ENCODE results near the gene MTRF1. TPM values are rescaled to one million over a fixed set of nuclear protein-coding genes. Genes with fewer than 3 reads are reported as not detected.
A peak's percentile ranks its signal among the peaks of the same experiment; 100 is the strongest.

The MTRF1 gene
- total RNA-seq, 1 donor from 2014 or later: 12.9 TPM

DNA sequence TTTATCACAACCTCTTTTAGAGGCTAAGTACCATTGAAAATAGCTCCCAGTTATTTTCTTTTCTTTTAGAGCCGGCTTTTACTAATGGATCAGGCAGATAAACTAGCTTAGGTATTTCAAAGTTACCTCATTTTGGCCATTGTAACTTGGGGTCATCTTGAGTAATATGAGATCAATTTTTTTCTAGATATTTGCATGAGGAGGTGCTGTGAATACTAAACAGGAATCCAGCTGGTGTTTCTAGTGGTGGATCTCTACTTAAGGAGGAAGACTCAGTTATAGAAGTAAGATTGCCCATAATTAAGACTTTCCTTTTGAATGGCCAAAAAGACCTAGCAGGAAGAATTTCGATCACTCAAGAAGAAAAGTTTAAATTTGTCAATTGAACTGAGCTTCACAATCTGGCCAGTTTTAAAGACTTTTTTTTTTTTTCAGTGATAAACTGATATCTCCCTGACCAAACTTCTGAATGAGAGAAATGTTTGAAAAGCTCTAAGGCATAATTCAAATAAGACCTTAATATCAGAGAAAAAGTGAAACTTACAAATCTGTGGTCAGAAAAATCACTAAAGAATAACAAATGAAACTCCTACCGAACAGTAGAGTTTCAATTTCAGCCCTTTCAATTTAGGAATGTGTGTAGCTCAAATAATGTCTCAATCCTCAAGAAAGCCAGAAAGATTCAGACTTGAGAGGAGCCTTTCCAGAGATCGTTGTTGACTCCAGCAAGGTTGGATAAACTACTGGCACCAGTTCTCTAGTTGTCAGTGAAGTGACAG is 36.1 kb upstream of the MTRF1 start:
- Mint-ChIP-seq H3K9me3 (ENCODE audit: unreplicated experiment) (no peaks in the 10 kb centered on the region), H3K4me1 (ENCODE audit: unreplicated experiment) (peaks cover 2% of the 10 kb centered on the region), H3K4me3 (ENCODE audit: unreplicated experiment) (no peak overlapping the region), H3K27ac (ENCODE audit: unreplicated experiment) (no peak overlapping the region), H3K27me3 (ENCODE audit: unreplicated experiment) (peaks cover 47% of the 10 kb centered on the region), H3K36me3 (ENCODE audit: unreplicated experiment) (peaks cover 4% of the 10 kb centered on the region)
- TF ChIP-seq, protein P1, sequence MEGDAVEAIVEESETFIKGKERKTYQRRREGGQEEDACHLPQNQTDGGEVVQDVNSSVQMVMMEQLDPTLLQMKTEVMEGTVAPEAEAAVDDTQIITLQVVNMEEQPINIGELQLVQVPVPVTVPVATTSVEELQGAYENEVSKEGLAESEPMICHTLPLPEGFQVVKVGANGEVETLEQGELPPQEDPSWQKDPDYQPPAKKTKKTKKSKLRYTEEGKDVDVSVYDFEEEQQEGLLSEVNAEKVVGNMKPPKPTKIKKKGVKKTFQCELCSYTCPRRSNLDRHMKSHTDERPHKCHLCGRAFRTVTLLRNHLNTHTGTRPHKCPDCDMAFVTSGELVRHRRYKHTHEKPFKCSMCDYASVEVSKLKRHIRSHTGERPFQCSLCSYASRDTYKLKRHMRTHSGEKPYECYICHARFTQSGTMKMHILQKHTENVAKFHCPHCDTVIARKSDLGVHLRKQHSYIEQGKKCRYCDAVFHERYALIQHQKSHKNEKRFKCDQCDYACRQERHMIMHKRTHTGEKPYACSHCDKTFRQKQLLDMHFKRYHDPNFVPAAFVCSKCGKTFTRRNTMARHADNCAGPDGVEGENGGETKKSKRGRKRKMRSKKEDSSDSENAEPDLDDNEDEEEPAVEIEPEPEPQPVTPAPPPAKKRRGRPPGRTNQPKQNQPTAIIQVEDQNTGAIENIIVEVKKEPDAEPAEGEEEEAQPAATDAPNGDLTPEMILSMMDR (IDR thresholded peaks at IDR 0.05): no peak
- no peak for DNase-seq (ENCODE audit: extremely low spot score, unreplicated experiment)

DNA sequence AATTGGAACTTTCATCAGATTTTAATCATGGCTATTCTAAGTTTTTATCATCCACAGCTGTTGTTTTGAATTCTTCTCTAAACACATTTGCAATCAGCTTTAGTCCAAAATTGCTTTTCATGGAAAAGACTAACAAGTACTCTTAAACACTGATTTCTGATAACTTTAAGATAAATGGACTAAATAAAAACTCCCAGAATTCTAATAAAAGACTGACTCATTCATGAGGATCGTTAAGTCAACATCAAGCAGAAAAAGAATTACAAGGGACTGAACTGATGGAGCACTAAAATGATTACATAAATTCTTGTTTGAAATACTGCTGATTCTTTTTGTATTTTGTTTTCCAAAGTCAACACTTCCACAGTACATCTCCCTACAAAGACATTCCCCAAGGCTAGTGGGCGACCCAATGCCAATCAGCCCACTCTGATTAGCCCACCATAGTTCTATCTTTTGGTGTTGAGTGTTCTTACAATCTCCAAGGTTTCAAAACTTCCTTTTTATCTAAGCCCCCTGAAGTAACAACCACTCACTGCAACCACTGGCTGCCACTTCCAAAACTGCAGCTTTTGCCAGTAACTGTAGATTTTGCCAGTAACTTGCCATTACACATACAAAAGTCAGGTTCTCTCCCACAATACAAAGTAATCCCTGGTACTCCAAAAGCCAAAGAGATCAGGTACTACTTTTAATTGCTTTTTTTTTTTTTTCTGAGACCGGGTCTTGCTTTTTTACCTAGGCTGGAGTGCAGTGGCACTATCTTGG is 33.7 kb upstream of the MTRF1 start:
- Mint-ChIP-seq H3K4me3 (ENCODE audit: unreplicated experiment) (no peak overlapping the region), H3K27ac (ENCODE audit: unreplicated experiment) (no peak overlapping the region), H3K9me3 (ENCODE audit: unreplicated experiment) (no peaks in the 10 kb centered on the region), H3K36me3 (ENCODE audit: unreplicated experiment) (peaks cover 2% of the 10 kb centered on the region), H3K27me3 (ENCODE audit: unreplicated experiment) (peaks cover 37% of the 10 kb centered on the region), H3K4me1 (ENCODE audit: unreplicated experiment) (peaks cover 2% of the 10 kb centered on the region)
- TF ChIP-seq, protein P1 (IDR thresholded peaks at IDR 0.05): no peak
- DNase-seq (ENCODE audit: extremely low spot score, unreplicated experiment): peak; percentile 27

DNA sequence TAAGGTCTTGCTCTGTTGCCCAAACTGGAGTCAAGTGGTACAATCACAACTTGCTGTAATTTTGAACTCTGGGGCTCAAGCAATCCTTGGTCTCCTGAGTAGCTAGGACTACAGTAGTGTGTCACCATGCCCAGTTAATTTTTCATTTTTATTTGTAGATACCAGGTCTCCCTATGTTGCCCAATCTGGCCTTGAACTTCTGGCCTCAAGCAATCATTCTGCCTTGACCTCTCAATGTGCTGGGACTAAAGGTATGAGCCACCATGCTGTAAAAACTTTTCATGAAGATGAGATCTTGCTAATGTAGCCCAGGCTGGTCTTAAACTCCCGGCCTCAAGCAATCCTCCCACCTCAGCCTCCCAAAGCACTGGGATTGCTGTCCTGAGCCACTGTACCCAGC is 32.6 kb upstream of the MTRF1 start:
- no peaks in the 10 kb centered on the region for H3K9me3 Mint-ChIP-seq (ENCODE audit: unreplicated experiment)
- H3K36me3 Mint-ChIP-seq (ENCODE audit: unreplicated experiment): peaks cover 2% of the 10 kb centered on the region
- no peak overlapping the region for H3K4me3 Mint-ChIP-seq (ENCODE audit: unreplicated experiment)
- peaks cover 2% of the 10 kb centered on the region for H3K4me1 Mint-ChIP-seq (ENCODE audit: unreplicated experiment)
- H3K27ac Mint-ChIP-seq (ENCODE audit: unreplicated experiment): no peak overlapping the region
- peak; percentile 19 for DNase-seq (ENCODE audit: extremely low spot score, unreplicated experiment)
- TF ChIP-seq, protein P1 (IDR thresholded peaks at IDR 0.05): no peak
- H3K27me3 Mint-ChIP-seq (ENCODE audit: unreplicated experiment): peaks cover 39% of the 10 kb centered on the region

DNA sequence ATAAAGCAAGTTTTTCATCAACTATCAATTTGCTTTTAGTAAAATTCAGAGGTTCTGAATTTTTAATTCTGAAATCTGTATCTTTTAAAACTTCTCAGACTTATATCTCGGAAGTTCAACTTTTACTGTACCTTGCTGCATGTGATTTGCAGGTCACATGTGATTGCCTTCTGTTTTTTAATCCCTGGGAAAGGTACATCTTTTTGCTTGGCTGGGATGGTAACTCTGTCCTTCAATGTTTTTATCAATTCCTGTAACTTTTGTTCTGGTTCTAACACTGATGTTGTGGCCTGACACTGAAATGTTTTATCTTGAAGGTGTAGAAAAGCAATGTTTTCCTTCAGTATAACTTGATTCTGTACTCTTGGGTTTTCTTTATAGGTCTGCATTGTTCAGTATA is 31.5 kb upstream of the MTRF1 start:
- Mint-ChIP-seq H3K4me3 (ENCODE audit: unreplicated experiment) (no peak overlapping the region), H3K9me3 (ENCODE audit: unreplicated experiment) (no peaks in the 10 kb centered on the region), H3K36me3 (ENCODE audit: unreplicated experiment) (peaks cover 2% of the 10 kb centered on the region), H3K27me3 (ENCODE audit: unreplicated experiment) (peaks cover 39% of the 10 kb centered on the region), H3K4me1 (ENCODE audit: unreplicated experiment) (peaks cover 2% of the 10 kb centered on the region), H3K27ac (ENCODE audit: unreplicated experiment) (no peak overlapping the region)
- no peak for DNase-seq (ENCODE audit: extremely low spot score, unreplicated experiment)
- TF ChIP-seq, protein P1 (IDR thresholded peaks at IDR 0.05): no peak

DNA sequence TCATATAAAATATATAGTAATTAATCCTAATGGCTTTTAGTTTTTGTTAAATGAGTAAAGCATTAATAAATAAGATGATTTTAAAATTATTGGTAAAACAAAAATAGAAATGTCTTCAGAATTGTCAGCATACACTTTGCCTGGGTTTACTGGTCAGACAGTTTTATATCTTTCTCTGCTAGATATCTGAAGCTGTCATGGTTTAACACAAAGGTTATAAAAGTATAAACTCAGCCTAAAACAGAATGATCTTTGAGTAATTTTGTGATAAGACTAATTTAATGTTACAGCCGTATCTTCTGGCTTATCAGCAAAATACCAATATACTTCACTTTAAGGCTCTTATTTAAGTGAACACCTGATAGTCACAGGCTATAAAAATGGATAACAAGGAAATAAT is 29.9 kb upstream of the MTRF1 start:
- no peak for DNase-seq (ENCODE audit: extremely low spot score, unreplicated experiment)
- H3K27ac Mint-ChIP-seq (ENCODE audit: unreplicated experiment): no peak overlapping the region
- peaks cover 29% of the 10 kb centered on the region for H3K27me3 Mint-ChIP-seq (ENCODE audit: unreplicated experiment)
- H3K36me3 Mint-ChIP-seq (ENCODE audit: unreplicated experiment): no peaks in the 10 kb centered on the region
- no peak overlapping the region for H3K4me3 Mint-ChIP-seq (ENCODE audit: unreplicated experiment)
- TF ChIP-seq, protein P1 (IDR thresholded peaks at IDR 0.05): no peak
- no peaks in the 10 kb centered on the region for H3K9me3 Mint-ChIP-seq (ENCODE audit: unreplicated experiment)
- H3K4me1 Mint-ChIP-seq (ENCODE audit: unreplicated experiment): no peaks in the 10 kb centered on the region
